HL-60/S4 treated with retinoic acid at 250 ng/mL for 4 days and 3 days (cell line): ENCODE measurements around the gene KIF24.
"Not testable (repeated sequence)": the region's sequence is repeated elsewhere in the genome, so short reads cannot be mapped to it uniquely, and the experiment has no call there.

ENCODE experiments used
- in situ Hi-C: fragments of 300-500 bp; cut with MboI; formaldehyde crosslinking; loops from 2 replicates; pipeline ENCODE4 v1.7.0; 2022; ENCODE audit warnings: low sequenced_read_pairs

The KIF24 gene

GRCh38 chr9:34328500-34328986 lies 525 bp downstream of the KIF24 start:
- in situ Hi-C loops = no loop called here

GRCh38 chr9:34326690-34327089 lies 2.4 kb downstream of the KIF24 start:
- in situ Hi-C loops = no loop called here

- in situ Hi-C loops = no loop called here
Observed at GRCh38 chr9:34322899-34323591, 6.0 kb downstream of the KIF24 start.

DNA sequence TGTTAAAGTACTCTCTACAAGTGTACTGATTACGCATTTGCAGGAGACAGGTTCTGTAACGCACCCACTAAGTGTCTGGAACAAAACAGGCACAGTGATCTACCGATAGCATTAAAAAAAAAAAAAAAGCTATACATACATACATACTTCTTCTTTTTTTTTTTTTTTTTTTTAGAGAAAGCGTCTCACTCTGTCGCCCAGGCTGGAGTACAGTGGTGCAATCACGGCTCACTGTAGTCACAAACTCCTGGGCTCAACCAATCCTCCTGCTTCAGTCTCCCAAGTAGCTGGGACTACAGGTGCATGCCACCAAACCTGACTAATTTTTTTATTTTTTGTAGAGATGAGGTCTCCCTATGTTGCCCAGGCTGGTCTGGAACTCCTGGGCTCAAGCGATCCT lies 7.6 kb downstream of the KIF24 start:
- in situ Hi-C loops = no loop called here

DNA sequence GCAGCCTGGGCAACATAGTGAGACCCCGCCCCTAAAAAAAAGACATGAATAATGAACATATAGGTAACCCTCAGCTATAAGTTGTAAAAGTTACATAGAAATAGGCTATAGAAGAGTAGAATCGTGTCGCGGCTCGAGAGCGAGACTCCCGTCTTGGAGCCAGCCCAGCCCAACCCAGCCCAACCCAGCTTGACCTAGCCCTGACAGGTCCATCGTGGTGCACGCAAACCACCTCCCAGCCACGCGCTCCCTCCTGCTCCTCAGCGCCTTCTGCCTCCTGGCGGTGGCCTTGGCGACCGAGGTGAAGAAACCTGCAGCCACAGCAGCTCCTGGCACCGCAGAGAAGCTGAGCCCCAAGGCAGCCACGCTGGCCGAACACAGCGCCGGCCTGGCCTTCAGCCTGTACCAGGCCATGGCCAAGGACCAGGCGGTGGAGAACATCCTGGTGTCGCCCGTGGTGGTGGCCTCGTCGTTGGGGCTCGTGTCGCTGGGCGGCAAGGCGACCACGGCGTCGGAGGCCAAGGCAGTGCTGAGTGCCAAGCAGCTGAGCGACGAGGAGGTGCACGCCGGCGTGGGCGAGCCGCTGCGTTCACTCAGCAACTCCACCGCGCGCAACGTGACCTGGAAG lies 10.8 kb downstream of the KIF24 start:
- in situ Hi-C loops = no loop called here

DNA sequence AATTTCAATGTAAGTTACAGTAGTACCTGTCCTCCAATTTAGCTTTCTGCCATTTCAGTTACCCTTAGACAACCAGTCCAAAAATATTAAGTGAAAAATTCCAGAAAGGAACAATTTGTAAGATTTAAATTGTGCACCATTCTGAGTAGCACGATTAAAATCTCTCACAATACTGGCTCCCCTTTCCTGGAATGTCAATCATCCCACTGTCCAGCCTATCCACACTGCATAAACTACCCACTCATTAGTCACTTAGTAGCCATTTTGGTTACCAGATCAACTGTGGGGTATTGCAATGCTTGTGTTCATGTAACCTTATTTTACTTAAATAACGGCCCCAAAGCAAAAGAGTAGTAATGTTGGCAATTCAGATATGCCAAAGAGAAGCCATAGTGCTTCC lies 11.6 kb downstream of the KIF24 start:
- in situ Hi-C loops = no loop called here

DNA sequence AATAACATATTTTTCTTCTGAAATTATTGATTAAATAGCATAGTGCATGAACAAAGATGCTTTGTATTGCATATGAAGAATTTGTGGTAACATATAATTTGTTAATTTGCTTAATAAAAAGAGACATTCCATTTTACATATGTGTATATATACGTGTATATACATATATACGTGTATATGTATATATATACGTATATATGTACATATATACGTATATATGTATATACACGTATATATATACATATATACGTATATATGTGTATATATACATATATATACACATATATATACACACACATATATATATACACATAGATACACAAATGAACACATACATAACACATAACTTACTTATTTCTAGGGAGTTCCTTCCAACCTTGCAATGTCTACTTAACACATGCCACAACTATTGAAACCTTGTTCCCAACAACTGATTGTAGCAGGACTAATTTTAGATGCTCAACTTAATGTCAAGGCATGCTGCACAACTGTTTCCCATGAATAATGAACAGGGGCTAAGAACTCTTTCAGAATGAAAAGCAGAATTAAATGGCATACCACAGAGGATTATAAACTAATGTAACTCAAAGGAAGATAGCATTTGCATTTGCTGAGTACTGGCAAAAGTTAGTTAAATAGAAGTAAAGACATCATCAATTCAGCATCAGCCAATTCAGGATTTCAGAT lies 17.4 kb downstream of the KIF24 start:
- in situ Hi-C loops = no loop called here

DNA sequence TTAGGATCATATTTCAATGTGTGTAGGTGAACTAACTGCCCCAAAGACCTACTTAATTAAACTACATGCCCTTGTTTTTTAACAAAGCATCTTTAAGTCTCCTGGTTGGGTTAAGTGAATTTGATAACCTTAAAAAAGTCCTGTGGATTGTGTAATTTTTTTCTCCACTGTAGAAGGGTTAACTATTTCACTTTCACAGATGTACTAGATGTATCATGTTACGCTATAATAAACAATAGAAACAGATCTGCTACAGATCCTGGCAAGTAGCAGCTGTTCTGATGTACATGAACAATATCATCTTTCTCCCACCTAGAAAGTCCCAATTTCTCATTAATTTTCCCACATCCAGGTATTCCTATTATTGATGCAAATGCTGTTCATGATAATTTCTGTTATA lies 18.9 kb downstream of the KIF24 start:
- in situ Hi-C loops = no loop called here

DNA sequence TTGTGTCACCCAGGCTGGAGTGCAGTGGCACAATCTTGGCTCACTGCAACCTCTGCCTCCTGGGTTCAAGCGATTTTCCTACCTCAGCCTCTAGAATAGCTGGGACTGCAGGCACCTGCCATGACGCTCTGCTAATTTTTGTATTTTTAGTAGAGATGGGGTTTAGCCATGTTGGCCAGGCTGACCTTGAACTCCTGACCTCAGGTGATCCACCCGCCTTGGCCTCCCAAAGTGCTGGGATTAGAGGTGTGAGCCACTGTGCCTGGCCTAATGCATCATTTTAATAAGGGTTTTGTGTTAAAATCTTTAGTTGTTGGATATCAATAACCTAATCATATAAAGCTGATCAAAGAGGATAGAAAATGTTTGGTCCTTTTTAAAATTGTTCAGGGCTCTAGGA lies 20.8 kb downstream of the KIF24 start:
- in situ Hi-C loops = not testable (repeated sequence)

DNA sequence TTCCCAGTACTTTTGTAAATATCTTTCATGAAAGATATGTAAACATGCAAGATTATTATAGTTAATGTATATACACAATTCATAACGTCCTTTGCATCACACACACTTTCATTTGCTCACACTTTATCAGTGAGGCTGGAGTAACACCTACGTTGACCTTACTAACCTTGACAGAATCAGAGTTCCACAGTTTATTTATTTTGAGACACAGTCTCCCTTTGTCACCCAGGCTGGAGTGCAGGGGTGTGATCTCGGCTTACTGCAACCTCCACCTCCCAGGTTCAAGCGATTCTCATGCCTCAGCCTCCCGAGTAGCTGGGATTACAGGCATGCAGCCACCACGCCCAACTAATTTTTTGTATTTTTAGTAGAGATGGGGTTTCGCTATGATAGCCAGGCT lies 28.0 kb downstream of the KIF24 start:
- in situ Hi-C loops = not testable (repeated sequence)

DNA sequence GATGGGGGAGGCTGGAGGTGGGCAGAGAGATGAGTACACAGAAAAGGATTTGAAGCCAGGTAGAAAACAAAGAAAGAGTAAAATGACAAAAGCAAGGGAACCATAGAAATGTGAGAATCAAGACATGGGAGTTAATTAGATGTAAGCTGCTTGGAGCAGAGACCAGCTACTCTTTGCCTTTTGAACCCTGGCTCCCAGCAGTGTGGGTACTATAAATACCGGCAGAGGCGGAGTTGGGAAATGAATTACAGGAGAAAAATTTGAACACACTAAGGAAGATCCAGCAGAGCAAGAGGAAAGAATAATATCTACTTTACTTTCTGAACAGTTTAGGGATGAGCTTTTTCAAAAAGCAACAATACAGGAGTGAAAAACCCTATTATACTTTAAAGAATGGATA lies 36.5 kb downstream of the KIF24 start:
- in situ Hi-C loops = no loop called here

- in situ Hi-C loops = no loop called here
Observed at GRCh38 chr9:34291423-34291822, 37.6 kb downstream of the KIF24 start.

- in situ Hi-C loops = no loop called here
Observed at GRCh38 chr9:34291023-34291422, 38.0 kb downstream of the KIF24 start.

GRCh38 chr9:34289159-34289558 lies 39.9 kb downstream of the KIF24 start:
- in situ Hi-C loops = no loop called here

- in situ Hi-C loops = no loop called here
Observed at GRCh38 chr9:34282096-34282495, 47.0 kb downstream of the KIF24 start.

GRCh38 chr9:34279411-34279810 lies 49.7 kb downstream of the KIF24 start:
- in situ Hi-C loops = no loop called here
